WTC11 (cell line): ENCODE results near the gene SLC29A4. TPM values are rescaled to one million over a fixed set of nuclear protein-coding genes. Genes with fewer than 3 reads are reported as not detected.

Source experiments
- ATAC-seq: fragments of 200-7000 bp; cut with Tn5 transposase; 2 replicates; pipeline ENCODE4 v1.10.0; 2021; ENCODE audit warnings: mild to moderate bottlenecking, moderate library complexity
- CTCF ChIA-PET: fragments of 300-600 bp; sonication (Branson Sonifier 250); formaldehyde crosslinking; loops from one replicate; lab custom pipeline; 2021; ENCODE audit warnings: antibody characterized with exemption; lab: Charles Lee
- POLR2A ChIA-PET: fragments of 350-600 bp; sonication (Branson Sonifier 250); formaldehyde crosslinking; loops from one replicate; lab custom pipeline; 2021; ENCODE audit warnings: antibody characterized with exemption; lab: Charles Lee
- DNase-seq: peaks from one replicate; pipeline ENCODE4 v3.0.0; 2021; ENCODE audit warnings: low spot score
- H3K27ac Mint-ChIP-seq: 2 replicates; pipeline ENCODE4 v1.8.0; 2021; ENCODE audit warnings: mixed read lengths
- H3K27me3 Mint-ChIP-seq: 2 replicates; pipeline ENCODE4 v1.8.0; 2021; ENCODE audit warnings: low read depth, mild to moderate bottlenecking, moderate library complexity, mixed read lengths
- H3K36me3 Mint-ChIP-seq: 2 replicates; pipeline ENCODE4 v1.8.0; 2021; ENCODE audit warnings: mixed read lengths
- H3K4me1 Mint-ChIP-seq: 2 replicates; pipeline ENCODE4 v1.8.0; 2022; ENCODE audit warnings: mixed read lengths
- H3K4me3 Mint-ChIP-seq: 2 replicates; pipeline ENCODE4 v1.8.0; 2021; ENCODE audit warnings: mild to moderate bottlenecking, moderate library complexity, mixed read lengths
- H3K9me3 Mint-ChIP-seq: 2 replicates; pipeline ENCODE4 v1.8.0; 2021; ENCODE audit warnings: mixed read lengths
- CREM ChIP-seq: sonication (generic); formaldehyde crosslinking; IDR thresholded peaks from 2 replicates; pipeline ENCODE4 v1.8.1; 2022; ENCODE audit warnings: mild to moderate bottlenecking, missing genetic modification reagents, moderate library complexity
- ELF4 ChIP-seq: sonication (generic); formaldehyde crosslinking; IDR thresholded peaks from 2 replicates; pipeline ENCODE4 v1.8.1; 2022; ENCODE audit warnings: low read depth, mild to moderate bottlenecking, moderate library complexity, missing genetic modification reagents
- EMX1 ChIP-seq: fragments of 250-450 bp; sonication (Bioruptor Pico); IDR thresholded peaks from 2 replicates; pipeline ENCODE4 v1.8.0; 2021; ENCODE audit warnings: mild to moderate bottlenecking
- ERG ChIP-seq: fragments of 250-450 bp; sonication (Bioruptor Pico); IDR thresholded peaks from 2 replicates; pipeline ENCODE4 v1.8.0; 2021; ENCODE audit warnings: mild to moderate bottlenecking
- FOXP1 ChIP-seq: sonication (generic); formaldehyde crosslinking; IDR thresholded peaks from 2 replicates; pipeline ENCODE4 v1.8.0; 2022; ENCODE audit warnings: missing genetic modification reagents, mild to moderate bottlenecking, moderate library complexity, borderline replicate concordance
- GTF2I ChIP-seq: fragments of 250-450 bp; sonication (Bioruptor Pico); conservative IDR thresholded peaks from 2 replicates; pipeline ENCODE4 v1.4.0; 2021; ENCODE audit warnings: mild to moderate bottlenecking
- JUN ChIP-seq: sonication (generic); formaldehyde crosslinking; IDR thresholded peaks from 2 replicates; pipeline ENCODE4 v1.8.0; 2023; ENCODE audit warnings: mild to moderate bottlenecking, missing genetic modification reagents
- NFATC4 ChIP-seq: fragments of 250-450 bp; sonication (Bioruptor Pico); IDR thresholded peaks from 2 replicates; pipeline ENCODE4 v1.9.0; 2021; ENCODE audit warnings: mild to moderate bottlenecking
- NR2C2 ChIP-seq: sonication (generic); formaldehyde crosslinking; IDR thresholded peaks from 2 replicates; pipeline ENCODE4 v1.8.0; 2022; ENCODE audit warnings: mild to moderate bottlenecking, missing genetic modification reagents
- OVOL2 ChIP-seq: fragments of 250-450 bp; sonication (Bioruptor Pico); IDR thresholded peaks from 2 replicates; pipeline ENCODE4 v1.9.0; 2021; ENCODE audit warnings: mild to moderate bottlenecking, borderline replicate concordance
- PRRX2 ChIP-seq: fragments of 250-450 bp; sonication (Bioruptor Pico); IDR thresholded peaks from 2 replicates; pipeline ENCODE4 v1.8.0; 2021; ENCODE audit warnings: mild to moderate bottlenecking
- RORB ChIP-seq: fragments of 250-450 bp; sonication (Bioruptor Pico); IDR thresholded peaks from 2 replicates; pipeline ENCODE4 v1.9.0; 2021; ENCODE audit warnings: mild to moderate bottlenecking
- SMAD3 ChIP-seq: sonication (generic); formaldehyde crosslinking; IDR thresholded peaks from 2 replicates; pipeline ENCODE4 v1.8.0; 2022; ENCODE audit warnings: missing genetic modification reagents, mild to moderate bottlenecking, borderline replicate concordance
- SOX15 ChIP-seq: fragments of 250-450 bp; sonication (Bioruptor Pico); IDR thresholded peaks from 2 replicates; pipeline ENCODE4 v1.9.0; 2021; ENCODE audit warnings: mild to moderate bottlenecking
- TP53 ChIP-seq: sonication (generic); formaldehyde crosslinking; IDR thresholded peaks from 2 replicates; pipeline ENCODE4 v1.8.1; 2023; ENCODE audit warnings: mild to moderate bottlenecking, missing genetic modification reagents
- USF1 ChIP-seq: sonication (generic); formaldehyde crosslinking; IDR thresholded peaks from 2 replicates; pipeline ENCODE4 v1.8.0; 2022; ENCODE audit warnings: mild to moderate bottlenecking, missing genetic modification reagents
- ZNF121 ChIP-seq: sonication (generic); formaldehyde crosslinking; IDR thresholded peaks from 2 replicates; pipeline ENCODE4 v1.8.0; 2023; ENCODE audit warnings: missing genetic modification reagents
- ZNF416 ChIP-seq: fragments of 250-450 bp; sonication (Bioruptor Pico); IDR thresholded peaks from 2 replicates; pipeline ENCODE4 v1.9.0; 2021; ENCODE audit warnings: mild to moderate bottlenecking, inconsistent platforms
- total RNA-seq: library from RNA; stranded (reverse); gene quantifications from 3 replicates; pipeline ENCODE4 v1.2.3, GENCODE V29; 2021
- TF ChIP-seq, protein P1 (sequence below): fragments of 250-450 bp; sonication (Bioruptor Pico); IDR thresholded peaks from 2 replicates; pipeline ENCODE4 v1.9.0; 2021; ENCODE audit warnings: mild to moderate bottlenecking
- TF ChIP-seq, protein P2 (sequence below): sonication (generic); formaldehyde crosslinking; IDR thresholded peaks from 2 replicates; pipeline ENCODE4 v1.8.1; 2022; ENCODE audit warnings: low read depth, mild to moderate bottlenecking, moderate library complexity, missing genetic modification reagents, borderline replicate concordance
- TF ChIP-seq, protein P3 (sequence below): fragments of 250-450 bp; sonication (Bioruptor Pico); IDR thresholded peaks from 2 replicates; pipeline ENCODE4 v1.9.0; 2021; ENCODE audit warnings: mild to moderate bottlenecking
- TF ChIP-seq, protein P4 (sequence below): fragments of 200-600 bp; IDR thresholded peaks from 2 replicates; pipeline ENCODE4 v1.8.0; 2022; ENCODE audit warnings: antibody characterized with exemption
- TF ChIP-seq, protein P5 (sequence below): sonication (generic); formaldehyde crosslinking; IDR thresholded peaks from 2 replicates; pipeline ENCODE4 v1.8.1; 2023; ENCODE audit warnings: mild to moderate bottlenecking, moderate library complexity, missing genetic modification reagents

SLC29A4 gene
- total RNA-seq, 1 experiment from 2014 or later, result 14.4 TPM

- Mint-ChIP-seq H3K9me3 (no peaks in the 10 kb centered on the region), H3K4me3 (no peak overlapping the region), H3K27me3 (peaks cover 7% of the 10 kb centered on the region), H3K27ac (no peak overlapping the region), H3K36me3 (no peaks in the 10 kb centered on the region), H3K4me1 (no peaks in the 10 kb centered on the region)
- no peak for DNase-seq
- no peak for TF ChIP-seq SMAD3 (CRISPR knock-in tag)
- TF ChIP-seq, protein P1, sequence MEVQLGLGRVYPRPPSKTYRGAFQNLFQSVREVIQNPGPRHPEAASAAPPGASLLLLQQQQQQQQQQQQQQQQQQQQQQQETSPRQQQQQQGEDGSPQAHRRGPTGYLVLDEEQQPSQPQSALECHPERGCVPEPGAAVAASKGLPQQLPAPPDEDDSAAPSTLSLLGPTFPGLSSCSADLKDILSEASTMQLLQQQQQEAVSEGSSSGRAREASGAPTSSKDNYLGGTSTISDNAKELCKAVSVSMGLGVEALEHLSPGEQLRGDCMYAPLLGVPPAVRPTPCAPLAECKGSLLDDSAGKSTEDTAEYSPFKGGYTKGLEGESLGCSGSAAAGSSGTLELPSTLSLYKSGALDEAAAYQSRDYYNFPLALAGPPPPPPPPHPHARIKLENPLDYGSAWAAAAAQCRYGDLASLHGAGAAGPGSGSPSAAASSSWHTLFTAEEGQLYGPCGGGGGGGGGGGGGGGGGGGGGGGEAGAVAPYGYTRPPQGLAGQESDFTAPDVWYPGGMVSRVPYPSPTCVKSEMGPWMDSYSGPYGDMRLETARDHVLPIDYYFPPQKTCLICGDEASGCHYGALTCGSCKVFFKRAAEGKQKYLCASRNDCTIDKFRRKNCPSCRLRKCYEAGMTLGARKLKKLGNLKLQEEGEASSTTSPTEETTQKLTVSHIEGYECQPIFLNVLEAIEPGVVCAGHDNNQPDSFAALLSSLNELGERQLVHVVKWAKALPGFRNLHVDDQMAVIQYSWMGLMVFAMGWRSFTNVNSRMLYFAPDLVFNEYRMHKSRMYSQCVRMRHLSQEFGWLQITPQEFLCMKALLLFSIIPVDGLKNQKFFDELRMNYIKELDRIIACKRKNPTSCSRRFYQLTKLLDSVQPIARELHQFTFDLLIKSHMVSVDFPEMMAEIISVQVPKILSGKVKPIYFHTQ (CRISPR knock-in tag), result no peak
- no peak for TF ChIP-seq ZNF121
- TF ChIP-seq NFATC4 (CRISPR knock-in tag), result no peak
- TF ChIP-seq, protein P2, sequence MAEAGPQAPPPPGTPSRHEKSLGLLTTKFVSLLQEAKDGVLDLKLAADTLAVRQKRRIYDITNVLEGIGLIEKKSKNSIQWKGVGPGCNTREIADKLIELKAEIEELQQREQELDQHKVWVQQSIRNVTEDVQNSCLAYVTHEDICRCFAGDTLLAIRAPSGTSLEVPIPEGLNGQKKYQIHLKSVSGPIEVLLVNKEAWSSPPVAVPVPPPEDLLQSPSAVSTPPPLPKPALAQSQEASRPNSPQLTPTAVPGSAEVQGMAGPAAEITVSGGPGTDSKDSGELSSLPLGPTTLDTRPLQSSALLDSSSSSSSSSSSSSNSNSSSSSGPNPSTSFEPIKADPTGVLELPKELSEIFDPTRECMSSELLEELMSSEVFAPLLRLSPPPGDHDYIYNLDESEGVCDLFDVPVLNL (CRISPR knock-in tag), result no peak
- no peak for TF ChIP-seq FOXP1 (CRISPR knock-in tag)
- TF ChIP-seq, protein P3, sequence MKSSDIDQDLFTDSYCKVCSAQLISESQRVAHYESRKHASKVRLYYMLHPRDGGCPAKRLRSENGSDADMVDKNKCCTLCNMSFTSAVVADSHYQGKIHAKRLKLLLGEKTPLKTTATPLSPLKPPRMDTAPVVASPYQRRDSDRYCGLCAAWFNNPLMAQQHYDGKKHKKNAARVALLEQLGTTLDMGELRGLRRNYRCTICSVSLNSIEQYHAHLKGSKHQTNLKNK (CRISPR knock-in tag), result no peak
- no peak for TF ChIP-seq OVOL2 (CRISPR knock-in tag)
- TF ChIP-seq, protein P4, sequence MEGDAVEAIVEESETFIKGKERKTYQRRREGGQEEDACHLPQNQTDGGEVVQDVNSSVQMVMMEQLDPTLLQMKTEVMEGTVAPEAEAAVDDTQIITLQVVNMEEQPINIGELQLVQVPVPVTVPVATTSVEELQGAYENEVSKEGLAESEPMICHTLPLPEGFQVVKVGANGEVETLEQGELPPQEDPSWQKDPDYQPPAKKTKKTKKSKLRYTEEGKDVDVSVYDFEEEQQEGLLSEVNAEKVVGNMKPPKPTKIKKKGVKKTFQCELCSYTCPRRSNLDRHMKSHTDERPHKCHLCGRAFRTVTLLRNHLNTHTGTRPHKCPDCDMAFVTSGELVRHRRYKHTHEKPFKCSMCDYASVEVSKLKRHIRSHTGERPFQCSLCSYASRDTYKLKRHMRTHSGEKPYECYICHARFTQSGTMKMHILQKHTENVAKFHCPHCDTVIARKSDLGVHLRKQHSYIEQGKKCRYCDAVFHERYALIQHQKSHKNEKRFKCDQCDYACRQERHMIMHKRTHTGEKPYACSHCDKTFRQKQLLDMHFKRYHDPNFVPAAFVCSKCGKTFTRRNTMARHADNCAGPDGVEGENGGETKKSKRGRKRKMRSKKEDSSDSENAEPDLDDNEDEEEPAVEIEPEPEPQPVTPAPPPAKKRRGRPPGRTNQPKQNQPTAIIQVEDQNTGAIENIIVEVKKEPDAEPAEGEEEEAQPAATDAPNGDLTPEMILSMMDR, result no peak
- no peak for TF ChIP-seq USF1
- TF ChIP-seq ZNF416 (CRISPR knock-in tag), result no peak
- TF ChIP-seq JUN, result no peak
- TF ChIP-seq ELF4 (CRISPR knock-in tag), result no peak
- TF ChIP-seq CREM (CRISPR knock-in tag), result no peak
- no peak for TF ChIP-seq TP53 (CRISPR knock-in tag)
- no peak for TF ChIP-seq RORB
- no peak for TF ChIP-seq ERG (CRISPR knock-in tag)
- TF ChIP-seq PRRX2, result no peak
- CTCF ChIA-PET, result no interaction called here
- peak; percentile 41; the same call in 1 of the 2 replicates for ATAC-seq
- POLR2A ChIA-PET, result no interaction called here
Observed at GRCh38 chr7:5302577-5302976, 19.8 kb downstream of the SLC29A4 start.

DNA sequence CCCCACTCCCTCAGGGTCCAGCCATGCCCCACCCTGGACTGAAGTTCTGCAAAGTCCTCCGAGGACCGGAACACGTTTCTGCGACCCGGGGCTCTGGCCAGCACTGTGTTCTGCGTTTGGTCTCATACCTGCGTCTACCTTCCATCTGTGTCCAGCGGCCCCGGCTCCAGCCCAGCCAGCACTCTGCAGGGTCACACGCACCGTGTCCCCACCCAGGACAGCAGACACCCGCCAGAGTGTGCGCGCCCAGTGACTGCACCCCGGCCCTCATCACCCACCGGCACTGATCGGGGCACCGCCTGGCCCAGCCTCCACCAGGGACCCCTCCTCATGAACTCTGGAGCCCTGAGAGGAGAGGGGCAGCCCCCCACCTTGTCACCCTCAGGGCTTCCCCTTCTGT is 20.3 kb downstream of the SLC29A4 start:
- Mint-ChIP-seq H3K9me3 (no peaks in the 10 kb centered on the region), H3K27me3 (peaks cover 3% of the 10 kb centered on the region), H3K36me3 (no peaks in the 10 kb centered on the region), H3K27ac (no peak overlapping the region), H3K4me1 (no peaks in the 10 kb centered on the region), H3K4me3 (no peak overlapping the region)
- DNase-seq (no peak), ATAC-seq (no peak)
- CTCF ChIA-PET, result no interaction called here
- POLR2A ChIA-PET, result no interaction called here
- TF ChIP-seq SOX15 (no peak), ERG (CRISPR knock-in tag) (no peak), NR2C2 (CRISPR knock-in tag) (no peak), EMX1 (CRISPR knock-in tag) (no peak), GTF2I (no peak), OVOL2 (CRISPR knock-in tag) (no peak)
- TF ChIP-seq, protein P4, result no peak
- TF ChIP-seq, protein P3 (CRISPR knock-in tag), result no peak
- TF ChIP-seq, protein P5, sequence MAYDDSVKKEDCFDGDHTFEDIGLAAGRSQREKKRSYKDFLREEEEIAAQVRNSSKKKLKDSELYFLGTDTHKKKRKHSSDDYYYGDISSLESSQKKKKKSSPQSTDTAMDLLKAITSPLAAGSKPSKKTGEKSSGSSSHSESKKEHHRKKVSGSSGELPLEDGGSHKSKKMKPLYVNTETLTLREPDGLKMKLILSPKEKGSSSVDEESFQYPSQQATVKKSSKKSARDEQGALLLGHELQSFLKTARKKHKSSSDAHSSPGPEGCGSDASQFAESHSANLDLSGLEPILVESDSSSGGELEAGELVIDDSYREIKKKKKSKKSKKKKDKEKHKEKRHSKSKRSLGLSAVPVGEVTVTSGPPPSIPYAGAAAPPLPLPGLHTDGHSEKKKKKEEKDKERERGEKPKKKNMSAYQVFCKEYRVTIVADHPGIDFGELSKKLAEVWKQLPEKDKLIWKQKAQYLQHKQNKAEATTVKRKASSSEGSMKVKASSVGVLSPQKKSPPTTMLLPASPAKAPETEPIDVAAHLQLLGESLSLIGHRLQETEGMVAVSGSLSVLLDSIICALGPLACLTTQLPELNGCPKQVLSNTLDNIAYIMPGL (CRISPR knock-in tag), result no peak
